PFSK-1 (cell line): ENCODE measurements around the gene CFHR4.

Experiments used
- FOXP2 ChIP-seq: optimal IDR thresholded peaks from 2 replicates; pipeline ENCODE3; 2011; ENCODE audit warnings: borderline replicate concordance, control low read depth, inconsistent platforms; ENCODE audit not compliant: insufficient read depth; ENCODE audit errors: extremely low read length, extremely low read depth
- POLR2AphosphoS5 ChIP-seq: IDR thresholded peaks from 2 replicates; pipeline ENCODE4 v1.6.1; 2012; ENCODE audit warnings: low read depth, mild to moderate bottlenecking, control low read depth, low read length, moderate library complexity
- REST ChIP-seq, 2 experiments: IDR thresholded peaks; 2 replicates each; pipeline versions ENCODE4 v1.6.1 to v1.8.0; 2011 to 2012; ENCODE audit warnings: low read depth in 2 of 2, low read length in 2 of 2, control low read depth in 1 of 2, inconsistent platforms in 1 of 2, mild to moderate bottlenecking in 1 of 2, moderate library complexity in 1 of 2; ENCODE audit not compliant: insufficient read depth in 1 of 2
- SIN3A ChIP-seq: IDR thresholded peaks from 2 replicates; pipeline ENCODE4 v1.6.1; 2012; ENCODE audit warnings: mild to moderate bottlenecking, low read length, moderate library complexity, borderline replicate concordance; ENCODE audit not compliant: insufficient read depth
- TAF1 ChIP-seq: IDR thresholded peaks from 2 replicates; pipeline ENCODE4 v1.6.1; 2012; ENCODE audit warnings: low read length, control low read depth, borderline replicate concordance; ENCODE audit not compliant: insufficient read depth

Gene CFHR4

GRCh38 chr1:196861429-196861828, 26.4 kb upstream of the CFHR4 start:
- TF ChIP-seq SIN3A (no peak), REST (IDR thresholded peaks at IDR 0.05; ENCODE audit: insufficient read depth in 1 of 2, low read depth in 2 of 2, low read length in 2 of 2) (no peak), POLR2AphosphoS5 (no peak), FOXP2 (no peak), TAF1 (no peak)

- no peak for TF ChIP-seq POLR2AphosphoS5
- TF ChIP-seq TAF1 = no peak
- TF ChIP-seq FOXP2 = no peak
- no peak for TF ChIP-seq REST (IDR thresholded peaks at IDR 0.05; ENCODE audit: insufficient read depth in 1 of 2, low read depth in 2 of 2, low read length in 2 of 2)
These were observed 20.9 kb upstream of the CFHR4 start for GRCh38 chr1:196866974-196867373.

- TF ChIP-seq REST (IDR thresholded peaks at IDR 0.05; ENCODE audit: insufficient read depth in 1 of 2, low read depth in 2 of 2, low read length in 2 of 2) (no peak), TAF1 (no peak), FOXP2 (no peak), POLR2AphosphoS5 (no peak), SIN3A (no peak)
These were observed 14.5 kb upstream of the CFHR4 start for GRCh38 chr1:196873385-196873784.

- TF ChIP-seq TAF1 (no peak), POLR2AphosphoS5 (no peak), FOXP2 (no peak), SIN3A (no peak), REST (IDR thresholded peaks at IDR 0.05; ENCODE audit: insufficient read depth in 1 of 2, low read depth in 2 of 2, low read length in 2 of 2) (no peak)
These were observed 11.9 kb upstream of the CFHR4 start for GRCh38 chr1:196875935-196876334.

GRCh38 chr1:196877964-196878363, 9.9 kb upstream of the CFHR4 start:
- TF ChIP-seq FOXP2 (no peak), TAF1 (no peak), POLR2AphosphoS5 (no peak), REST (IDR thresholded peaks at IDR 0.05; ENCODE audit: insufficient read depth in 1 of 2, low read depth in 2 of 2, low read length in 2 of 2) (no peak), SIN3A (no peak)
